Sigmoid colon (tissue), 7 donors: ENCODE results near the gene NUPR2. TPM values are rescaled to one million over a fixed set of nuclear protein-coding genes. Genes with fewer than 3 reads are reported as not detected.
"Not testable (repeated sequence)": the region's sequence is repeated elsewhere in the genome, so short reads cannot be mapped to it uniquely, and the experiment has no call there.

Source experiments
- DNase-seq: peaks from one replicate; pipeline ENCODE4 v3.0.0-alpha.2; 2019
- H3K27ac ChIP-seq, 4 donors: fragments of 200-600 bp; sonication (generic); one replicate each; pipeline ENCODE4 v1.5.1; 2016 to 2019; ENCODE audit warnings: mild to moderate bottlenecking in 1 of 4
- H3K27me3 ChIP-seq, 3 donors: fragments of 200-600 bp; sonication (generic); one replicate each; pipeline ENCODE4 v1.5.1; 2019; ENCODE audit warnings: mild to moderate bottlenecking in 1 of 3
- H3K36me3 ChIP-seq, 4 donors: fragments of 200-600 bp; sonication (generic); one replicate each; pipeline ENCODE4 v1.5.1; 2016 to 2019
- H3K4me1 ChIP-seq, 4 donors: fragments of 200-600 bp; sonication (generic); one replicate each; pipeline ENCODE4 v1.5.1; 2017 to 2019
- H3K4me3 ChIP-seq, 4 donors: fragments of 200-600 bp; sonication (generic); one replicate each; pipeline ENCODE4 v1.5.1; 2017 to 2019; ENCODE audit warnings: mild to moderate bottlenecking in 2 of 4, moderate library complexity in 1 of 4
- H3K9me3 ChIP-seq, 4 donors: fragments of 200-600 bp in 3 of 4; sonication (generic) in 3 of 4; one replicate each; pipeline versions ENCODE4 v1.5.1 to v1.6.1; 2013 to 2019
- CTCF ChIP-seq, 4 experiments: fragments of 450-650 bp in 3 of 4; fragments of 200-600 bp in 1 of 4; IDR thresholded peaks; one replicate each; pipeline ENCODE4 v1.5.1; 2016 to 2019; ENCODE audit warnings: antibody characterized with exemption in 4 of 4, mild to moderate bottlenecking in 3 of 4, moderate library complexity in 2 of 4
- EP300 ChIP-seq, 4 donors: sonication (generic); formaldehyde crosslinking; IDR thresholded peaks; one replicate each; pipeline ENCODE4 v1.6.1; 2017; ENCODE audit warnings: antibody characterized with exemption in 4 of 4
- POLR2A ChIP-seq, 2 donors: fragments of 450-650 bp; IDR thresholded peaks; one replicate each; pipeline ENCODE4 v1.6.1; 2016; ENCODE audit warnings: antibody characterized with exemption in 2 of 2, mild to moderate bottlenecking in 2 of 2, moderate library complexity in 2 of 2
- POLR2AphosphoS5 ChIP-seq, 4 donors: sonication (generic); formaldehyde crosslinking; IDR thresholded peaks; one replicate each; pipeline ENCODE4 v1.6.1; 2017; ENCODE audit warnings: antibody characterized with exemption in 4 of 4
- WGBS, 2 donors: extraction: QIAGEN DNeasy Blood & Tissue Kit; methylation state at CpG; one replicate each; pipeline ENCODE4 v1.1.7; 2013; 5-methylcytosine and 5-hydroxymethylcytosine counted together
- intact Hi-C: fragments of 100-400 bp; cut with DNase I; formaldehyde crosslinking; loops from one replicate; pipeline ENCODE4 v1.15.1; 2023
- polyA plus RNA-seq, 3 donors: library from polyadenylated mRNA; stranded (reverse); fragments of 200-250 nt; gene quantifications; one replicate each; pipeline ENCODE4 v1.2.3, GENCODE V29; 2013
- total RNA-seq, 4 donors: library from RNA; depleted of rRNA; stranded (reverse); fragments of >200 nt; gene quantifications; one replicate each; pipeline ENCODE4 v1.1.0, GENCODE V29; 2016
- donor health status: healthy with polysubstance abuse.
- donor health status: Bipolar disorder and iron deficiency.
- donor health status: healthy.

Gene NUPR2
- total and polyA plus RNA-seq, 7 donors: 1.8 to 6.0 (median 2.9) TPM; not detected in 4

DNA sequence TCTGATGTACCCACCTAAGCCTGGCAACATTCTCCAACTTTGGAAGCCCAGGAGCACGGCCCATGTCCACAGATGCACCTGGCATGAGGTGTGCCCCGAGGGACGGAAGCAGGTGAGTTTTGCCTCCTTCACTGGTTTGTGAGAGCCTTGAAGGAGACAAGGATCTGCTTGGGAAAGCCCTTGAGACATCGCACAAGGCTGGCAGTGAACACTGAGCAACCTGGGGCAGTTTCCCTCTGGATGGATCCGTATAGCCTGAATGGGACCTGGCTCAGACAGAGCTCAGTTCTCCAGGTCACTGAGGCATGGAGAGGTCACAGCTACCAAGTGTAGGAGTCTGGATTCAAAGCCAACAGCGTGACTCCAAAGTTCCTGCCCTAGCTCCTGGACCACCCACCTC, 8.8 kb upstream of the NUPR2 start:
- intact Hi-C loops: no loop called here
- no peak for DNase-seq
- Histone ChIP-seq H3K27ac (no peak overlapping the region), H3K36me3 (no peaks in the 10 kb centered on the region), H3K4me1 (no peaks in the 10 kb centered on the region), H3K4me3 (no peak overlapping the region), H3K9me3 (no peaks in the 10 kb centered on the region), H3K27me3 (no peaks in the 10 kb centered on the region)
- TF ChIP-seq POLR2A (IDR thresholded peaks at IDR 0.05) (no peak), POLR2AphosphoS5 (IDR thresholded peaks at IDR 0.05) (no peak), CTCF (IDR thresholded peaks at IDR 0.05) (no peak), EP300 (IDR thresholded peaks at IDR 0.05) (no peak)
- 65 to 69% methylated on average over 6 of the region's 6 CpGs for WGBS, 2 donors

DNA sequence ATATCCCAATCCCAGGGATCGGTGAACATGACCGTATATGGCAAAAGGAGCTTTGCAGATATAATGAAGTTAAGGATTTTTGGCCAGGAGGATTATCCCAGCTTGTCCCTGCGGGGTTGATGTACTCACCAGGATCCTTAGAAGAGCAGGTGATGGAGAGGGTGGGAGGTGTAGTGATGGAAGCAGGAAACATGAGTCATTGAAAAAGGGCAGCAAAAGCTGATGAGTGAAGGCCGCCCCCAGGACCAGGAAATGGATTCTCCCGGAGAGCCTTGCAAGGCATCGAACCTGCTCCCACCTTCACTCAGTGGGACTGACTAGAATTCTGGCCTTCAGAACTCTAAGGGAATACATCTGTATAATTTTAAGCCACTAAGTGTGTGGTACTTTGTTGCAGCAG, 5.2 kb upstream of the NUPR2 start:
- Histone ChIP-seq H3K27ac (no peak overlapping the region), H3K27me3 (peaks cover 0 to 11% (median under 1%) of the 10 kb centered on the region in 3 donors), H3K4me3 (no peak overlapping the region), H3K4me1 (no peaks in the 10 kb centered on the region), H3K9me3 (no peaks in the 10 kb centered on the region), H3K36me3 (no peaks in the 10 kb centered on the region)
- intact Hi-C loops: no loop called here
- WGBS, 2 donors: 87 to 93% methylated on average over 6 of the region's 6 CpGs
- TF ChIP-seq CTCF (IDR thresholded peaks at IDR 0.05) (no peak), POLR2AphosphoS5 (IDR thresholded peaks at IDR 0.05) (no peak), POLR2A (IDR thresholded peaks at IDR 0.05) (no peak), EP300 (IDR thresholded peaks at IDR 0.05) (no peak)
- DNase-seq: no peak

GRCh38 chr7:56112244-56112643, 4.0 kb downstream of the NUPR2 start:
- H3K27ac ChIP-seq, intact Hi-C loops, H3K4me1 ChIP-seq, H3K9me3 ChIP-seq, H3K4me3 ChIP-seq, DNase-seq, H3K36me3 ChIP-seq: not testable (repeated sequence)
- WGBS, 2 donors: 95% methylated on average over 3 of the region's 3 CpGs
- H3K27me3 ChIP-seq: peaks cover 9 to 24% (median 10%) of the 10 kb centered on the region in 3 donors

- Histone ChIP-seq H3K9me3 (no peaks in the 10 kb centered on the region), H3K4me3 (no peak overlapping the region)
- no peak for TF ChIP-seq POLR2AphosphoS5 (IDR thresholded peaks at IDR 0.05)
- TF ChIP-seq CTCF (IDR thresholded peaks at IDR 0.05): no peak
- no peak for TF ChIP-seq EP300 (IDR thresholded peaks at IDR 0.05)
- no peak for TF ChIP-seq POLR2A (IDR thresholded peaks at IDR 0.05)
These were observed 5.6 kb downstream of the NUPR2 start for GRCh38 chr7:56110611-56111010.

GRCh38 chr7:56107954-56108258, 8.3 kb downstream of the NUPR2 start:
- Histone ChIP-seq H3K36me3 (peaks cover 7 to 16% (median 12%) of the 10 kb centered on the region in 4 donors), H3K27ac (no peak overlapping the region), H3K27me3 (no peaks in the 10 kb centered on the region), H3K4me3 (no peak overlapping the region), H3K4me1 (peaks cover 0 to 25% (median 15%) of the 10 kb centered on the region in 4 donors), H3K9me3 (no peaks in the 10 kb centered on the region)
- WGBS, 2 donors: 94 to 100% methylated on average over 1 of the region's 1 CpG
- no peak for DNase-seq
- intact Hi-C loops: loop anchor here (2.0 kb wide), 1 partner anchor 29 kb away; no protein-coding TSS in a partner anchor
- no peak for TF ChIP-seq EP300 (IDR thresholded peaks at IDR 0.05)
- TF ChIP-seq POLR2AphosphoS5 (IDR thresholded peaks at IDR 0.05): no peak
- no peak for TF ChIP-seq POLR2A (IDR thresholded peaks at IDR 0.05)
- TF ChIP-seq CTCF (IDR thresholded peaks at IDR 0.05): no peak

More at GRCh38 chr7:56110611-56111010, 5.6 kb downstream of the NUPR2 start:
- no peak for DNase-seq
- WGBS, 2 donors: 77 to 85% methylated on average over 1 of the region's 1 CpG
- H3K27ac ChIP-seq: no peak overlapping the region
- peaks cover 0 to 5% (median 3%) of the 10 kb centered on the region in 4 donors for H3K4me1 ChIP-seq
- peaks cover under 1 to 7% (median 1%) of the 10 kb centered on the region in 3 donors for H3K27me3 ChIP-seq
- intact Hi-C loops: no loop called here
- H3K36me3 ChIP-seq: no peaks in the 10 kb centered on the region
